Testis (tissue), 3 donors: Measurements from ENCODE around the gene PGAM2. TPM values are rescaled to one million over a fixed set of nuclear protein-coding genes. Genes with fewer than 3 reads are reported as not detected.

Experiments
- DNase-seq: peaks from one replicate; pipeline ENCODE4 v3.0.0-alpha.2; 2019
- H3K27ac ChIP-seq, 2 donors: fragments of 200-600 bp; sonication (generic); one replicate each; pipeline ENCODE4 v1.5.1; 2019
- H3K27me3 ChIP-seq: fragments of 200-600 bp; sonication (generic); one replicate; pipeline ENCODE4 v1.5.1; 2019
- H3K36me3 ChIP-seq: fragments of 200-600 bp; sonication (generic); one replicate; pipeline ENCODE4 v1.5.1; 2017; ENCODE audit warnings: low read depth; ENCODE audit errors: missing control alignments
- H3K4me1 ChIP-seq: fragments of 200-600 bp; sonication (generic); one replicate; pipeline ENCODE4 v1.5.1; 2019
- H3K4me3 ChIP-seq, 2 donors: fragments of 200-600 bp; sonication (generic); one replicate each; pipeline ENCODE4 v1.5.1; 2017 to 2019
- H3K9me3 ChIP-seq: fragments of 200-600 bp; sonication (generic); one replicate; pipeline ENCODE4 v1.5.1; 2017
- CTCF ChIP-seq, 3 experiments: fragments of 450-650 bp in 2 of 3; fragments of 200-600 bp in 1 of 3; sonication (generic) in 1 of 3; IDR thresholded peaks; one replicate each; pipeline ENCODE4 v1.5.1; 2016 to 2019; ENCODE audit warnings: antibody characterized with exemption in 3 of 3, mild to moderate bottlenecking in 2 of 3, moderate library complexity in 1 of 3
- POLR2A ChIP-seq: fragments of 450-650 bp; IDR thresholded peaks from one replicate; pipeline ENCODE4 v1.6.1; 2017; ENCODE audit warnings: antibody characterized with exemption, mild to moderate bottlenecking, moderate library complexity
- WGBS, 2 donors: methylation state at CpG; one replicate each; pipeline ENCODE4 v1.1.5; 2018; 5-methylcytosine and 5-hydroxymethylcytosine counted together
- intact Hi-C: fragments of 100-400 bp; cut with DNase I; formaldehyde crosslinking; loops from one replicate; pipeline ENCODE4 v1.15.1; 2023; ENCODE audit warnings: low total_unique reads
- polyA plus RNA-seq: library from polyadenylated mRNA; stranded (reverse); fragments of 350-450 nt; fragmentation: Illumina TruSeq; extraction: RNeasy Lipid Tissue Mini Kit (QIAGEN cat#74804); gene quantifications from one replicate; pipeline ENCODE4 v1.2.3, GENCODE V29; 2014; ENCODE audit warnings: low read depth, low replicate concordance; ENCODE audit not compliant: insufficient read depth
- total RNA-seq, 2 donors: library from RNA; depleted of rRNA; stranded (reverse); fragments of >200 nt; gene quantifications; one replicate each; pipeline ENCODE4 v1.2.3, GENCODE V29; 2016

Gene PGAM2
- total and polyA plus RNA-seq, 3 donors from 2014 or later, result 85.1 to 298 (median 139) TPM

GRCh38 chr7:44051611-44052220, 13.7 kb downstream of the PGAM2 start:
- H3K27me3 ChIP-seq, result no peaks in the 10 kb centered on the region
- H3K4me3 ChIP-seq, result no peak overlapping the region
- no peaks in the 10 kb centered on the region for H3K36me3 ChIP-seq
- H3K27ac ChIP-seq, result no peak overlapping the region
- no peaks in the 10 kb centered on the region for H3K4me1 ChIP-seq
- intact Hi-C loops, result no loop called here
- TF ChIP-seq CTCF (IDR thresholded peaks at IDR 0.05) (no peak), POLR2A (no peak)
- H3K9me3 ChIP-seq, result no peaks in the 10 kb centered on the region
- DNase-seq, result no peak
- WGBS, 2 donors, result 93 to 96% methylated on average over 5 of the region's 5 CpGs

GRCh38 chr7:44050915-44051560, 14.3 kb downstream of the PGAM2 start:
- no peaks in the 10 kb centered on the region for H3K27me3 ChIP-seq
- H3K4me3 ChIP-seq, result no peak overlapping the region
- WGBS, 2 donors, result 69 to 80% methylated on average over 7 to 8 of the region's 8 CpGs
- no peak for TF ChIP-seq CTCF (IDR thresholded peaks at IDR 0.05)
- TF ChIP-seq POLR2A, result no peak
- DNase-seq, result no peak
- H3K9me3 ChIP-seq, result no peaks in the 10 kb centered on the region
- no peaks in the 10 kb centered on the region for H3K4me1 ChIP-seq
- no peak overlapping the region for H3K27ac ChIP-seq
- intact Hi-C loops, result no loop called here
- H3K36me3 ChIP-seq, result no peaks in the 10 kb centered on the region

GRCh38 chr7:44050121-44050914, 15.0 kb downstream of the PGAM2 start:
- no peaks in the 10 kb centered on the region for H3K27me3 ChIP-seq
- H3K27ac ChIP-seq, result no peak overlapping the region
- H3K4me3 ChIP-seq, result no peak overlapping the region
- no peaks in the 10 kb centered on the region for H3K36me3 ChIP-seq
- TF ChIP-seq POLR2A (no peak), CTCF (IDR thresholded peaks at IDR 0.05) (no peak)
- no peak for DNase-seq
- WGBS, 2 donors, result 86 to 88% methylated on average over 14 of the region's 14 CpGs
- intact Hi-C loops, result no loop called here
- H3K9me3 ChIP-seq, result no peaks in the 10 kb centered on the region
- peaks cover 5% of the 10 kb centered on the region for H3K4me1 ChIP-seq

- Histone ChIP-seq H3K27me3 (no peaks in the 10 kb centered on the region), H3K4me3 (no peak overlapping the region), H3K27ac (no peak overlapping the region), H3K9me3 (no peaks in the 10 kb centered on the region), H3K36me3 (no peaks in the 10 kb centered on the region), H3K4me1 (peaks cover 13% of the 10 kb centered on the region)
- intact Hi-C loops, result no loop called here
- DNase-seq, result no peak
- no peak for TF ChIP-seq POLR2A
- no peak for TF ChIP-seq CTCF (IDR thresholded peaks at IDR 0.05)
- WGBS, 2 donors, result 93 to 94% methylated on average over 6 to 7 of the region's 7 CpGs
Observed at GRCh38 chr7:44048031-44048795, 17.2 kb downstream of the PGAM2 start.
